ENCODE data around the gene ZNF587. TPM values are rescaled to one million over a fixed set of nuclear protein-coding genes. Genes with fewer than 3 reads are reported as not detected.
"Not testable (repeated sequence)": the region's sequence is repeated elsewhere in the genome, so short reads cannot be mapped to it uniquely, and the experiment has no call there.

Gene ZNF587
- total RNA-seq, 2 experiments from 2014 or later: 20.1 to 22.9 TPM

DNA sequence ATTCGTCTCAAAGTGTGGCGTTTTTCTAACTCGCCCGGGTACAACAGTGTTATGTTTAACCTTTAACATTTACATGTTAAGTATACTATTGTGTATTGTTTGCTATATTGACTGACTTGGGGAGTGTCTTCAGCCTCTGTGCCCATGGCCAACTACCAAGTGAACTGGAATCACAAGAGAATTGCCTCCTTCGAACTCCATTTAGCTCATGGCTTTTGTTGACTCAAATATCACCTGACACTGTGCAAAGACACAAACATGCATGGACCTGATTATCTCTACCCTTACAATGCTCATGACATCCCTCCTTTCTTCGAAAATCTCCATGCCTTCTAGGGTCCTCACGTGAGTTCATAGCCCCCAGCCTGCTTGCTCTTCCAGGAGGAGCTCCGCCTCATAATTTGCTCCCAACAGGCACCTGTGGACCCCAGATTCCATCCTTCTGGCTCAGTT lies 38.5 kb downstream of the ZNF587 start:
- Mint-ChIP-seq H3K27ac (peak overlapping the region; percentile 92), H3K36me3 (ENCODE audit: low read depth) (peaks cover 69% of the 10 kb centered on the region), H3K9me3 (ENCODE audit: low read depth) (peaks cover 22% of the 10 kb centered on the region), H3K4me3 (peak overlapping the region; percentile 96), H3K27me3 (no peaks in the 10 kb centered on the region), H3K4me1 (peaks cover 23% of the 10 kb centered on the region)
- DNase-seq (no peak), ATAC-seq (no peak)
- ChIA-PET POLR2A (interaction anchor here (0.6 to 0.7 kb wide), 3 partner anchors 14 to 1542 kb away, joined by 3 to 9 read pairs (median 3); no protein-coding TSS in a partner anchor), CTCF (no interaction called here)
- intact Hi-C loops (cut with DNase I, micrococcal nuclease): loop anchor here (1.0 to 10.0 kb wide), 4 partner anchors 36 to 274 kb away; partner anchors contain the start of genes ZNF134 (in 1 of the 2), ZNF256 (in 1 of the 2) and ZNF329 (in 1 of the 2)

- no peaks in the 10 kb centered on the region for H3K27me3 Mint-ChIP-seq
- intact Hi-C loops (cut with DNase I, micrococcal nuclease): loop anchor here (1.0 to 10.0 kb wide), 5 partner anchors 36 to 274 kb away; partner anchors contain the start of genes ZNF134 (in 1 of the 2), ZNF256 (in 1 of the 2), ZNF329 (in 1 of the 2) and ZSCAN18 (in 1 of the 2)
- peaks cover 64% of the 10 kb centered on the region for H3K36me3 Mint-ChIP-seq (ENCODE audit: low read depth)
- peak within 1 kb of the TSS; percentile 92 for H3K27ac Mint-ChIP-seq
- peaks cover 23% of the 10 kb centered on the region for H3K4me1 Mint-ChIP-seq
- ATAC-seq (peak; percentile 94), DNase-seq (peak; percentile 91)
- peak within 1 kb of the TSS; percentile 96 for H3K4me3 Mint-ChIP-seq
- H3K9me3 Mint-ChIP-seq (ENCODE audit: low read depth): peaks cover 22% of the 10 kb centered on the region
- ChIA-PET CTCF (no interaction called here), POLR2A (interaction anchor here (0.6 to 0.7 kb wide), 2 partner anchors 69 to 1542 kb away, joined by 3 to 9 read pairs; no protein-coding TSS in a partner anchor)
These were observed 39.0 kb downstream of the ZNF587 start, which contains the start of gene ZNF814 for GRCh38 chr19:57888560-57889231. TSS of gene ZNF814 (minus strand) at chr19:57889037. CDS start at chr19:57888802, 235 bp downstream.

DNA sequence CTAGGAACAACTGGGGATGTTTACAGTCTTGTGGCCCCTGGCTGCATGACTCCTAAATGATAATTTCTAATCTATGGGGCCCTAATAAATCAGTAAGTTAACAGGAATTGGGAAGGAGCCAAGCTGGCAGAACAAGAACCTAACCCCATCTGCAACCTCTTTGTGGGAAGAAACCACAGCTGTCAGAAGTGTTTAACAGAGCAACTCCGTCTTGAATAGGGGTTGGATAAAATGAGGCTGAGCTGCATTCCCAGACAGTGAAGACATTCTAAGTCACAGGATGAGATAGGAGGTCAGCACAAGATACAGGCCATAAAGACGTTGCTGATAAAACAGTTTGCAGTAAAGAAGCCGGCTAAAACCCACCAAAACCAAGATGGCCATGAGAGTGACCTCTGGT lies 41.0 kb downstream of the ZNF587 start:
- CTCF ChIA-PET: interaction anchor here (0.6 to 1.3 kb wide), 2 partner anchors 13 to 183 kb away, joined by 3 read pairs; no protein-coding TSS in a partner anchor
- H3K4me1 Mint-ChIP-seq: peaks cover 21% of the 10 kb centered on the region
- intact Hi-C loops (cut with DNase I, micrococcal nuclease); H3K27me3 Mint-ChIP-seq; DNase-seq; H3K4me3 Mint-ChIP-seq; ATAC-seq; POLR2A ChIA-PET; H3K27ac Mint-ChIP-seq: not testable (repeated sequence)
- H3K9me3 Mint-ChIP-seq (ENCODE audit: low read depth): peaks cover 22% of the 10 kb centered on the region
- H3K36me3 Mint-ChIP-seq (ENCODE audit: low read depth): peaks cover 45% of the 10 kb centered on the region

DNA sequence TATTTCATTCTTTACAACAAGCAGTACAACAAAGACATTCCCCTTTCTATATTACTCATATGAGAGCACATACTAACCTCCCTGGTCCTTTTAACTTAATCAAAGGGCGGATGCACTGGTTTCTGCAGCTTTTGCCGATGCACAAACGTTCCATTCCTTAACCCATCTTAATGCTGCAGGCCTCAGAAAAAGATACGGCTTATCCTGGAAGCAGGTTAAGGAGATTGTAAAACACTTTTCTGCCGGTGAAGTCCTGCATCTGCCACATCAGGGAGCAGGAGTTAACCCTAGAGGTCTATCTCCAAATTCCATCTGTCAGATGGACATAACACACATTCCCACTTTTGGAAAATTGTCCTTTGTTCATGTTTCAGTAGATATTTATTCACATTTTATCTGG lies 50.7 kb downstream of the ZNF587 start:
- intact Hi-C loops (cut with DNase I, micrococcal nuclease): loop anchor here in 1 of 2 experiments (5.0 kb wide), 1 partner anchor 798 kb away; no protein-coding TSS in a partner anchor
- ATAC-seq: no peak
- CTCF ChIA-PET: no interaction called here
- POLR2A ChIA-PET: no interaction called here
- no peak overlapping the region for H3K4me3 Mint-ChIP-seq
- H3K9me3 Mint-ChIP-seq (ENCODE audit: low read depth): peaks cover 5% of the 10 kb centered on the region
- no peaks in the 10 kb centered on the region for H3K27me3 Mint-ChIP-seq
- DNase-seq: no peak
- H3K36me3 Mint-ChIP-seq (ENCODE audit: low read depth): peaks cover 8% of the 10 kb centered on the region
- H3K4me1 Mint-ChIP-seq: peaks cover 12% of the 10 kb centered on the region
- H3K27ac Mint-ChIP-seq: no peak overlapping the region

DNA sequence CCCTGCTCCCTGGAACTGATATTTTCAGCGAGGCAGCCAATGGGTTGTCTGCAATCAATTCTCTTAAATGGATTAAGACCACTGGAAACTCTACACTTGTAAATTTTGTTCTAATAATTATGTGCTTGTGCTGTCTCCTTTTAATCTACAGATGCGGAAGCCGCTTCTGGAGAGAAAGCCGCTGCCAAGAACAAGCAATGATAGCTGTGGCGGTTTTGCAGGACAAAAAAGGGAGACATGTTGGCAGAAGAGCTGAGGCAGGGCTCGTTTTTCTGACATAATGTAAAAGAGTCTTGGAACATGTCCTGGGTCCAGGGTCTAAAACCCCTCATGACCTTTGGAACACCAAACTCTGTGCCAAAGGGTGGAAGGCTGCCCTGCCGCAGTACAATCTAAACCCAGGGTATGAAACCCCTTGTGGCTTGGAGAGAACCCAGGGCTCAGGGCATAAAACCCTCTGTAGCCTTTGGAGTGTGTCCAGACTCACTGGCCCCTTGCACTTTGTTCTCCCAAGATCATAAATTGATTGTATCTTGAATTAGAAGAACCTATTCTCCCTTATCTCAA lies 54.0 kb downstream of the ZNF587 start:
- ATAC-seq: no peak
- no peak for DNase-seq
- no peak overlapping the region for H3K4me3 Mint-ChIP-seq
- peak overlapping the region; percentile 74 for H3K27ac Mint-ChIP-seq
- H3K4me1 Mint-ChIP-seq: peaks cover 14% of the 10 kb centered on the region
- intact Hi-C loops (cut with DNase I, micrococcal nuclease): loop anchor here (1.0 to 5.0 kb wide), 3 partner anchors 56 to 801 kb away; no protein-coding TSS in a partner anchor
- H3K36me3 Mint-ChIP-seq (ENCODE audit: low read depth): peaks cover 33% of the 10 kb centered on the region
- POLR2A ChIA-PET: no interaction called here
- peaks cover 15% of the 10 kb centered on the region for H3K9me3 Mint-ChIP-seq (ENCODE audit: low read depth)
- CTCF ChIA-PET: interaction anchor here (1.4 kb wide), 1 partner anchor 13 kb away, joined by 3 read pairs; no protein-coding TSS in a partner anchor
- H3K27me3 Mint-ChIP-seq: no peaks in the 10 kb centered on the region

DNA sequence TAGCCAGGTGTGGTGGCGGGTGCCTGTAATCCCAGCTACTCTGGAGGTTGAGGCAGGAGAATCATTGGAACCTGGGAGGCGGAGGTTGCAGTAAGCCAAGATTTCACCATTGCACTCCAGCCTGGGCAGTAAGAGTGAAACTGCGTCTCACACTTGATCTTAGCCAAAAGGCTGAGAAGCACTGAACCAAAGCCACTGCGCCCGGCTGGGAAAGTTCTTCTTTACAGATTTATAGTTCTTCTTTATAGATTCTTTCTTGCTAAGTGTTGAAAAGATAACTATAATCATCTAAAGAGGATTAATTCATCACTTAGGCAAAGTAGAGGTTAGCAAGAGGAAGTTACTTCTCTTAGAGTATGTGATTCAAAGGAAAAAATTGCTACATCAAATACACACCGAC lies 55.6 kb downstream of the ZNF587 start:
- no peak overlapping the region for H3K27ac Mint-ChIP-seq
- intact Hi-C loops (cut with DNase I, micrococcal nuclease): no loop called here
- POLR2A ChIA-PET: no interaction called here
- ATAC-seq (no peak), DNase-seq (no peak)
- H3K4me3 Mint-ChIP-seq: no peak overlapping the region
- H3K4me1 Mint-ChIP-seq: peaks cover 13% of the 10 kb centered on the region
- H3K9me3 Mint-ChIP-seq (ENCODE audit: low read depth): peaks cover 16% of the 10 kb centered on the region
- peaks cover 44% of the 10 kb centered on the region for H3K36me3 Mint-ChIP-seq (ENCODE audit: low read depth)
- CTCF ChIA-PET: no interaction called here
- H3K27me3 Mint-ChIP-seq: no peaks in the 10 kb centered on the region

DNA sequence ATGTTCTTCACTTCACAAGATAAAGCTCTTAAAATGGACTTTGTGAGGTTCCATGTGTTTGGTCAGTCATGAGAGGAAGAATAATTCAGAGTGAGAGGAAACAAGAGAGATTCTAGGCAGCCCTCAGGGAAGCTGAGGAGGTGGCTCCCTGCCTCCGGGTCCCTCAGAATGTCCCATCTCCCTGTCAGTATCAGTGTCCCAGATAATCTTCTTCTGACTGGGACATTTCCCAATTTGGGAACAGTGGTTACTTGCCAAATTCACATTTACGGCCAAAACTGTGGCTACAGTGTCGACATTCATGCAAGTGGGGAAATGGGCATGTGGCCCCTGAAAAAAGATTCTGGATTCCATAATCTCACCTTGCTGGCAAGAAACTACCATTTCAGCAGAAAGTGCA lies 57.7 kb downstream of the ZNF587 start:
- Mint-ChIP-seq H3K27ac (no peak overlapping the region), H3K4me1 (peaks cover 13% of the 10 kb centered on the region), H3K4me3 (no peak overlapping the region), H3K9me3 (ENCODE audit: low read depth) (peaks cover 27% of the 10 kb centered on the region), H3K27me3 (no peaks in the 10 kb centered on the region), H3K36me3 (ENCODE audit: low read depth) (peaks cover 64% of the 10 kb centered on the region)
- no peak for DNase-seq
- no peak for ATAC-seq
- ChIA-PET POLR2A (no interaction called here), CTCF (interaction anchor here (0.8 kb wide), 1 partner anchor 11 kb away, joined by 4 read pairs; no protein-coding TSS in a partner anchor)
- intact Hi-C loops (cut with DNase I, micrococcal nuclease): no loop called here

- Mint-ChIP-seq H3K4me1 (peaks cover 27% of the 10 kb centered on the region), H3K27me3 (no peaks in the 10 kb centered on the region), H3K9me3 (ENCODE audit: low read depth) (peaks cover 38% of the 10 kb centered on the region), H3K36me3 (ENCODE audit: low read depth) (peaks cover 70% of the 10 kb centered on the region), H3K4me3 (no peak overlapping the region), H3K27ac (no peak overlapping the region)
- CTCF ChIA-PET: no interaction called here
- intact Hi-C loops (cut with DNase I, micrococcal nuclease): no loop called here
- ATAC-seq (no peak), DNase-seq (no peak)
- POLR2A ChIA-PET: no interaction called here
These were observed 64.9 kb downstream of the ZNF587 start for GRCh38 chr19:57914531-57914930.

Other genes with a start within 250 kb of the ZNF587 start
- gene ZNF530, start 250.0 kb upstream of the ZNF587 start, total RNA-seq: 1 to 10 TPM; 7.1 to 7.2 TPM
- gene ZNF134, start 235.6 kb upstream of the ZNF587 start, total RNA-seq: 1 to 10 TPM; 7.6 to 9.7 TPM
- gene ZNF211, start 216.7 kb upstream of the ZNF587 start, total RNA-seq: 1 to 10 TPM; 8.9 to 9.5 TPM
- not detected for gene ZSCAN4, start 180.9 kb upstream of the ZNF587 start, total RNA-seq
- gene ZNF551, start 167.9 kb upstream of the ZNF587 start, total RNA-seq: 10 to 100 TPM in 1 of 2 experiments, 1 to 10 TPM in 1; 9.8 to 13.0 TPM
- gene ZNF154, start 140.7 kb upstream of the ZNF587 start, total RNA-seq: 1 to 10 TPM; 4.4 to 5.0 TPM
- 1 to 10 TPM; 7.5 to 8.8 TPM for gene ZNF671, start 122.2 kb upstream of the ZNF587 start, total RNA-seq
- 10 to 100 TPM in 1 of 2 experiments, 1 to 10 TPM in 1; 8.9 to 14.7 TPM for gene ZNF776, start 103.0 kb upstream of the ZNF587 start, total RNA-seq
- 10 to 100 TPM; 20.3 to 20.5 TPM for gene ZNF586, start 80.2 kb upstream of the ZNF587 start, total RNA-seq
- 1 to 10 TPM; 5.9 to 6.1 TPM for gene ZNF552, start 34.9 kb upstream of the ZNF587 start, total RNA-seq
- gene ZNF587B, start 19.6 kb upstream of the ZNF587 start, total RNA-seq: 10 to 100 TPM; 16.8 to 18.2 TPM
- 10 to 100 TPM; 24.1 to 24.5 TPM for gene ZNF814, start 39.2 kb downstream of the ZNF587 start, total RNA-seq
- 10 to 100 TPM; 12.7 to 14.1 TPM for gene ZNF417, start 66.7 kb downstream of the ZNF587 start, total RNA-seq
- gene ZNF418, start 85.5 kb downstream of the ZNF587 start, total RNA-seq: 1 to 10 TPM; 4.6 to 4.8 TPM
- gene ZNF256, start 97.8 kb downstream of the ZNF587 start, total RNA-seq: 1 to 10 TPM; 6.3 to 6.9 TPM
- under 1 TPM; 0.33 to 0.46 TPM for gene C19orf18, start 124.7 kb downstream of the ZNF587 start, total RNA-seq
- gene ZNF606, start 153.0 kb downstream of the ZNF587 start, total RNA-seq: 1 to 10 TPM; 6.0 to 8.9 TPM
- gene ZSCAN1, start 184.2 kb downstream of the ZNF587 start, total RNA-seq: not detected
- gene ZNF135, start 209.4 kb downstream of the ZNF587 start, total RNA-seq: 1 to 10 TPM; 1.3 to 1.5 TPM
- gene ZSCAN18, start 248.4 kb downstream of the ZNF587 start, total RNA-seq: 10 to 100 TPM; 23.1 to 29.2 TPM